Measurements from ENCODE around the gene OR2AG1.
"Not testable (repeated sequence)": the region's sequence is repeated elsewhere in the genome, so short reads cannot be mapped to it uniquely, and the experiment has no call there.

Gene OR2AG1

DNA sequence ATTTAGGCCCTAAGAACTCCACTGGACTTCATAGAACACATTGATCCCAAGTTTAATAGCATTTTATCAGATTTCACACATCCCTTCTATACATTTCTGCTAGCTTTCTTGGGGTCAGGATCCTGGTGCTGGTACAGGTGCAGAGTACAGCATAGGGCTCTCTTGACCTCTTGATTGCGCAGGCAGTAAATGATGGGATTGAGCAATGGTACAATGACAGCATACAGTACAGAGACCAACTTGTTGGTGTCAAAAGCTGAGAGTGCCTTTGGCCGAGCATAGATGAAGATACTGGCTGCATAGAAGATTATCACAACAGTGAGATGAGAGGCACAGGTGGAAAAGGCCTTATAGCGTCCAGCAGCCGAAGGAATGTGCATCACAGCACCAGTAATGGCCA is 11.8 kb downstream of the OR2AG1 start:
- no peak for DNase-seq

DNA sequence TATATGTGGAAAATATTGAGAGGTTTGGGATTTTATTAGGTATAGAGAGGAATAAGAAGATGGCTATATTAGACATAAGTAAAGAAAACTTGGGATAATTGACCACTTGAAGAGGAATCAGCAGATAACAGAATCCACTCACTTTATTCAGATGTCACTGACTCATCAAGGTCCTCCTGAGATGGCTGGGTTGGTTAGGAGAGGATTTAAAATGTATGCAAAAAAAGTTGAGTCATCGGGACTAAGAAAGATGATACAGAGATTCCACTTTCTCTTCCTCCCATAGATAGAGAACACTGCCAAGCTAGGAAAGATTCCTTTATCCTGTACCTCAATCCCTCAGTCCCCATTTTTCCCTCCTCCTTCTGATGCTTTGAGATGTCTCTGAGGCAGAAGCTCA is 16.6 kb downstream of the OR2AG1 start, which contains the start of gene OR6A2:
Gene OR6A2 (minus strand): TSS at position 288 of the 400 bp plus-strand sequence. CDS start 3,981 bp downstream, outside the sequence.
- DNase-seq: no peak

DNA sequence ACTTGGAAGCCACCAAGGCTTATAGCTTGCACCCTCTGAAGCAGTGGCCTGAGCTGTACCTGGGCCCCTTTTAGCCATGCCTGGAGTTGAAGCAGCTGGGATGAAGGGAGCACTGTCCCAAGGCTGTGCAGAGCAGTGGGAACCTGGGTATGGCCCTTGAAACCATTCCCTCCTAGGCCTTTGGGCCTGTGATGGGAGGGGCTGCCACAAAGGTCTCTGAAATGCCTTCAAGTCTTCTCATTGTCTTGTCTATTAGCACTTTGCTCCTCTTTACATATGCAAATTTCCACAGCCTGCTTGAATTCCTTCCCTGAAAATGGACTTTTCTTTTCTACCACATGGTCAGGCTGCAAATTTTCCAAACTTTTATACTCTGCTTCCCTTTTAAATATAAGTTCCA is 18.3 kb downstream of the OR2AG1 start:
- DNase-seq: not testable (repeated sequence)

DNA sequence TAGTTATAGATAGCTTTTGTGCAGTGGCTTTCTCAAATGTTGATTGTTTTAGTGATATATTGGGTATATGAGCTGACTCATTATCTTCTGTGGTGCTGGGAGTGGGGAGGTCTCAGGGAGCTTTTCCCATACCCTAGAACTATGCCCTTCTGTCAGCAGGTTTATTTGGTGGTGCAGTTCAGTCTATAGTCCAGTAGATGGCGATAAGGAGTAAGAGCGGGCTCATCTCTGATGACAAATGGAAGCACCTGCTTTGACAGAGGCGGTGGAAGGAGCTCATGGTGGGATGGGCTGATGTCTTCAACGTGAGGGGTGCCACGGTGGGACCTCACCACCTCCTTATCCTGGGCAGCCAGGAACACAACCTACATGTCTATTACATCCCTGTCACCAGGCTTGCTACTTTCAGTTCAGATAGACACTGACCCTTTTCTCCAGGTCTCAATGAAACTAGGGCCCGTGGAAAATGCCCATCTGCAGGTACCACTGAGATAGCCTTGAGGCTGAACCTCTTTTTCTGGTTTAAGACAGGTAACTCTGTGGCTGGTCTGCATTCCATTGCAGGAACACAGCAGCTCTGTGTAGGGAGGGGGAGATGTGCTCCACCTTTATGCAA is 29.7 kb downstream of the OR2AG1 start:
- DNase-seq: peak in 1 of 2 experiments; percentile 41

DNA sequence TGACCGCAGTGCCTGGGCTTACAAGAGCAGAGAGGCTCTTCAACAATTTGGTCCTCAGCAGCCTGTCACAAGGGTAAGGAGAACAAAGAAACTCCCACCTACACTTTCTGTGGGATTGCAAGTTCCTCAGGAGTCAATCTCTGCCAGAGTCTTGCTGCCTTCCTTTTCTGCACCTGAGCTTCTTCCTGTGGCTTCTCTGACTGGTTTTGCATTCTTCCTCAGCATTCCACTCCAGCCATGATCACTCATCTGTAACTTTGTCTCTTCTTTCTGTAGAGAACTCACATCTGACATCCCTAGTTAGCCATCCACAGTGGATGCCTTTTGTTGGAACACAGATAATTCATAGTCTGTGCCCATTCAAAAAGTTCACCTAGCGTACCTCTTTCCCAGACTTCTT is 30.8 kb downstream of the OR2AG1 start:
- DNase-seq: no peak

DNA sequence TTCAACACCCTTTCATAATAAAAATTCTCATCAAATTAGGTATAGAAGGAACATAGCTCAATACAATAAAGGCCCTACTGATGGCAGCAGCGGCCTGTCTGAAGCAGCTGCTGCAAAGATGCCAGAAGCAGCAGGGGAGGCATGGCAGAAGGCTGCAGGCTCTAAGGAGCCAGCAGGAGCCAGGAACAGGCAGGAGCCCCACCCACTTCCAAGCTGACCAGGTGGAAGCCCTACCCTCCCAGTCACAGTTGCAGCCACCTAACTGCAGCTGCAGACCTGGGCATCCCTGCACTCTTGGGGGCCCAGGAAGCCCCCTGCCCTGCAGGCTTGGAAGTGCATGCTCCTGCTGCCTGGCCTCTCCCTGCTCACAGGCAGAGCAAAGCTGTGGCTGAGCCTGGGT is 34.9 kb downstream of the OR2AG1 start:
- DNase-seq: no peak

DNA sequence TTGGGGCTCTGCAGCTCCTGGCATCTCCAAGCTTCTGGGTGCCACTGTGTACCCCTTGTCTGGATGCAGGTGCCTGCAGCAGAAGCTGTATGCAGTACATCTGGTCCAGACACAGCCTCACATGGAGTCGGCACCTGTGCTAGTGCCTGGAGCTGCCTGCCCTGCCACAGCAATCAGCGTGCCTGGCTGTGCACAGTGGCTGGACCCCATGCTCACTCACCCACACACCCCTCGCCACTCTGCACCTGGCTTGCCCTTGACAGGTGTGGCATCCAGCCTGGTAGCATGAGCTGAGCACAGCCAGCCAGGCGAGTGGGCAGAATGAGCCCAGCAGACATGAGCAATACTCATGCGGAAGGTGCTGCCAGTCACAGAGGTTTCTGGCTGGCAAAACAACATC is 36.1 kb downstream of the OR2AG1 start:
- no peak for DNase-seq

DNA sequence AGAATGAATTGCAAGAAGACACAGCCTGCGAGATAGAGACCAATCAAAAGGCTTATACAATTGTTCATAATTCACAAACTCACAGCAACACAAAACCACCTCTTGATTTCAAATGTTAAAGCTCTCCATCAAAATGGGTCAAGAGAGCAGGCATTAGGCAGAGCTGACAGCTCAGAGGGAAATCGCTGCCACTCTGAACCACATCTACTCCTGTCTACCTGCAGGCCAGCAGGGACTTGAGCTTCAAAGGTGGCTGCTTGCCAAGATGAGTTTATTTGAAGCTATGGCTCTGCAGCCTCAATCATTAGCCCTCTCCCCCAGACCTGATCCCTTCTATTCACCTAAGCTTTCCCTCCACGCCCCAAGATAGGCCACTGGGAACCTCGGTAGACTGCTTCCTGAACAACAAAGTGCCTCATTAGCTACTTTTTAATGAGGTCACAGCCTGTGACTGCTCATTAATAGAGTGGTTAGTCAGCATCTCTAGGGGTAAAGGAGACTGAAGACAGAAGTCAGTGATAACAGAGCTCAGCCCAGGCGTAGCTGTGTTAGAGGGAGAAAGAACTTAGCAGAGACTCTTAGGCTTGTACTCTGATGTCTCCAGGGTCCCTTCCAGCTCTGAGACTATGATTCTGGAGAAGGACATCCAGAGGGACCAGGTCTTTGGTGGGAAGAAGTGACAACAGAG is 41.5 kb downstream of the OR2AG1 start:
- DNase-seq: no peak

DNA sequence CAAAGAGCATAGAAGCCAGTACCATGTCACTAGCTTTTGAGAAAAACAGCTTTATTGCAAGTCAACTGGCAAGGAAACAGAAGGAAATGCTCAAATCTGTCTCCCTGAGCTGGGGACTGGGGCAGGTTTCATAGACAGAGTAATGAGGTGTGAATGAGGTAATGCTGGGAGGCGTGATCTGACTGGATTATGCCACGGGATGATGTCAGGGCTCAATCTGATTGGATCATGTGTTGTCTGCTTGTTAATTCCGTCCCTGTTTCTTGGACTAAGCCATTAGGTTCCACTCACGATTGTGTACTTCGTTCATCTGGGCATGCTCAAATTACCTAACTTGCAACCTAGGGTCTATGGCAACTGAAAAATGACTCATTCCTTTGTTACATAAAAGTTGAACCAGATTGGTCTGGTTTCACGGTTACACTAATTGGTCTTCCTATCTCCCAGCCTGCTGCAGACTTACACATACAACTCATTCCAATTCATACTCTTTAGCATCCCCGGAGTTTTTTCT is 42.5 kb downstream of the OR2AG1 start:
- no peak for DNase-seq

DNA sequence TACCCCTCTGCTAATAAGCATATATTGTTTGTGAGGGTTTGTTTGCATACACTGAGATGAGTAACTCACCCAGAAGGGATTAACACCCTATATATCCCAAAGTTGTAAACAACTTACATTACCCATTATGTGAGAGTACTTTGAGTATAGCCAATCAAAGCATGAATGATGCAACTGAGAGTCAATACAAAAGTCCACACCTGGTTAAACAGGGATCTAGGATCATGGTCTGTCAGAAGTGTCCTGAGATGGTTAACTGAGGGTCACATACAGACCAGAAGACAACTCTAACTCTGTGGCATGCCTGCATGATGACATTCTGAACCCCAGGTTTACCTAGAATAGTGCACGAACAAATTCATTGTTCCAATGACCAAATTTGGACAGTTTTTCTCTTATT is 45.3 kb downstream of the OR2AG1 start:
- DNase-seq: no peak

DNA sequence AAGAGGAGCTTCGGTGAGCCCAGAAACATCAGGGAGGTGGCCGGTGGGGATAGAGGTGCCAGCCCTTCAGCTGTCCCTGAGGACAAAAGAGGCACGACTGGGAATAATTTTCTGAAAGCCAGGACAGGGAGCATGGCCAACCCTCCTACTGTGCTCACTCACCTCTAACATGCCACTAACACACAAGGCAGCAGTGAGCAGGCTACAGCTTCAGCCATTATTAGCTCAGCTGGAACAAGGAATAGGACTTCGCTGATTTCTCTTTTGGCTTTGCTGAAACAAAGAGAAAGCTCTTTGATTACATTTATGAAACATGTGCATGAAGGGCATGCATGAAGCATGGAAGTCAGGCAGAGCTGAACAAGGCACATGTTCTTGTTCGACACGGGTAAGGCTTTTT is 50.5 kb downstream of the OR2AG1 start:
- DNase-seq: no peak

DNA sequence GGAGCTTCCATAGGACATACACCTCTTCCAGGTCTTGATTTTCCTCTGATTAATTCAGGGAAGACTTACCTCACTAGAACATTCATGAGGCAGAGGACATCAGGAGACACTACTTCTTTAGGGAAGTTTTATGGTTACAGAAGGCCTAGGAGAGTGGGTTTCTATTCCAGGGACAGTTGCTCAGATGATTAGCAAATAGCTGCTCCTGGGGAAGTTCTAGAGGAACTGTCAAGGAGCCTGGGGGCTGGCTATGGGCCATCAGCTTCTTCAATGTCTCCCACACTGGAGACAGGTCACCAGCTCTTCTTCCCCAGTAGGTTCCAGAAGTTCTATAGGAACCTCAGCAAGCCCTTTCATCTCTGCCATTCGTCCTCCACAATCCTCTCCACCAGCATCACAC is 51.2 kb downstream of the OR2AG1 start:
- DNase-seq: no peak
